ENCODE measurements around the gene CD74. TPM values are rescaled to one million over a fixed set of nuclear protein-coding genes. Genes with fewer than 3 reads are reported as not detected.

The CD74 gene
- total RNA-seq, 4 donors from 2014 or later, result 433 to 1,002 (median 776) TPM

GRCh38 chr5:150410524-150411244 is 2.0 kb downstream of the CD74 start:
- peaks cover 4% of the 10 kb centered on the region for H3K36me3 ChIP-seq
- WGBS, result 28% methylated on average over 4 of the region's 4 CpGs
- TF ChIP-seq POLR2A (IDR thresholded peaks at IDR 0.05) (no peak), EP300 (IDR thresholded peaks at IDR 0.05) (no peak), POLR2AphosphoS5 (IDR thresholded peaks at IDR 0.05) (no peak), CTCF (IDR thresholded peaks at IDR 0.05) (no peak)

GRCh38 chr5:150409638-150410523 is 2.8 kb downstream of the CD74 start:
- Histone ChIP-seq H3K27me3 (no peaks in the 10 kb centered on the region), H3K4me1 (peaks cover 29% of the 10 kb centered on the region), H3K9me3 (no peaks in the 10 kb centered on the region), H3K4me3 (peak overlapping the region; percentile 49), H3K27ac (peak overlapping the region; percentile 71), H3K36me3 (peaks cover 6% of the 10 kb centered on the region)
- DNase-seq (ENCODE audit: low spot score in 2 of 2), result peak in 1 of 2 donors; percentile 81
- WGBS, result 17% methylated on average over 15 of the region's 15 CpGs
- TF ChIP-seq POLR2AphosphoS5 (IDR thresholded peaks at IDR 0.05) (peak in 1 of 3 donors; percentile 22), POLR2A (IDR thresholded peaks at IDR 0.05) (no peak)

More at GRCh38 chr5:150410524-150411244, 2.0 kb downstream of the CD74 start:
- no peaks in the 10 kb centered on the region for H3K9me3 ChIP-seq
- peak overlapping the region; percentile 77 for H3K27ac ChIP-seq
- DNase-seq (ENCODE audit: low spot score in 2 of 2), result peak in 1 of 2 donors; percentile 81
- peaks cover 29% of the 10 kb centered on the region for H3K4me1 ChIP-seq
- no peaks in the 10 kb centered on the region for H3K27me3 ChIP-seq
- peak overlapping the region; percentile 49 for H3K4me3 ChIP-seq

- 88% methylated on average over 8 of the region's 8 CpGs for WGBS
- H3K4me3 ChIP-seq, result peak overlapping the region; percentile 12
- DNase-seq (ENCODE audit: low spot score in 2 of 2), result no peak
- peak overlapping the region; percentile 41 for H3K27ac ChIP-seq
- peaks cover 6% of the 10 kb centered on the region for H3K36me3 ChIP-seq
- H3K4me1 ChIP-seq, result peaks cover 29% of the 10 kb centered on the region
- no peaks in the 10 kb centered on the region for H3K27me3 ChIP-seq
- no peaks in the 10 kb centered on the region for H3K9me3 ChIP-seq
- no peak for TF ChIP-seq EP300 (IDR thresholded peaks at IDR 0.05)
Observed at GRCh38 chr5:150408231-150408943, 4.3 kb downstream of the CD74 start.

- WGBS, result 80% methylated on average over 13 of the region's 13 CpGs
- peaks cover 17% of the 10 kb centered on the region for H3K36me3 ChIP-seq
- H3K4me3 ChIP-seq, result no peak overlapping the region
Observed at GRCh38 chr5:150407096-150407720, 5.5 kb downstream of the CD74 start.

GRCh38 chr5:150406723-150407095 is 6.0 kb downstream of the CD74 start:
- no peaks in the 10 kb centered on the region for H3K9me3 ChIP-seq
- peaks cover 20% of the 10 kb centered on the region for H3K36me3 ChIP-seq
- no peak overlapping the region for H3K27ac ChIP-seq
- no peak overlapping the region for H3K4me3 ChIP-seq
- DNase-seq (ENCODE audit: low spot score in 2 of 2), result no peak
- peaks cover 18% of the 10 kb centered on the region for H3K4me1 ChIP-seq
- TF ChIP-seq POLR2A (IDR thresholded peaks at IDR 0.05) (no peak), EP300 (IDR thresholded peaks at IDR 0.05) (no peak), POLR2AphosphoS5 (IDR thresholded peaks at IDR 0.05) (no peak), CTCF (IDR thresholded peaks at IDR 0.05) (no peak)
- WGBS, result 78% methylated on average over 10 of the region's 10 CpGs
- no peaks in the 10 kb centered on the region for H3K27me3 ChIP-seq

More at GRCh38 chr5:150407096-150407720, 5.5 kb downstream of the CD74 start:
- Histone ChIP-seq H3K4me1 (peaks cover 19% of the 10 kb centered on the region), H3K27ac (no peak overlapping the region), H3K9me3 (no peaks in the 10 kb centered on the region), H3K27me3 (no peaks in the 10 kb centered on the region)
- no peak for DNase-seq (ENCODE audit: low spot score in 2 of 2)
- TF ChIP-seq POLR2A (IDR thresholded peaks at IDR 0.05) (no peak), EP300 (IDR thresholded peaks at IDR 0.05) (no peak), CTCF (IDR thresholded peaks at IDR 0.05) (no peak), POLR2AphosphoS5 (IDR thresholded peaks at IDR 0.05) (no peak)
